H1 (cell line): ENCODE measurements around the gene FNIP2.

Experiments
- NRF1 ChIP-seq: IDR thresholded peaks from 2 replicates; pipeline ENCODE4 v1.6.1; 2011; ENCODE audit warnings: mild to moderate bottlenecking, low read depth, low read length, improper control_type of control experiment
- POLR2AphosphoS5 ChIP-seq: IDR thresholded peaks from 2 replicates; pipeline ENCODE4 v1.6.1; 2011; ENCODE audit warnings: low read depth, low read length
- SRF ChIP-seq: IDR thresholded peaks from 2 replicates; pipeline ENCODE4 v1.6.1; 2011; ENCODE audit warnings: mild to moderate bottlenecking, low read depth, low read length, moderate library complexity
- TEAD4 ChIP-seq: IDR thresholded peaks from 2 replicates; pipeline ENCODE4 v1.6.1; 2012; ENCODE audit warnings: low read depth, low read length, inconsistent platforms, mixed read lengths
- TF ChIP-seq, protein P1 (sequence below), 3 experiments: IDR thresholded peaks; 1 replicate in 2 of 3; 2 replicates in 1 of 3; pipeline versions ENCODE4 v1.5.1 to v1.6.1; 2011; ENCODE audit warnings: low read length in 3 of 3, mild to moderate bottlenecking in 3 of 3, inconsistent platforms in 2 of 3, low read depth in 1 of 3, moderate library complexity in 1 of 3; ENCODE audit not compliant: insufficient read depth in 1 of 3; ENCODE audit errors: control extremely low read depth in 1 of 3
- TF ChIP-seq, protein P2 (sequence below): IDR thresholded peaks from 2 replicates; pipeline ENCODE4 v1.6.1; 2012; ENCODE audit warnings: inconsistent platforms

DNA sequence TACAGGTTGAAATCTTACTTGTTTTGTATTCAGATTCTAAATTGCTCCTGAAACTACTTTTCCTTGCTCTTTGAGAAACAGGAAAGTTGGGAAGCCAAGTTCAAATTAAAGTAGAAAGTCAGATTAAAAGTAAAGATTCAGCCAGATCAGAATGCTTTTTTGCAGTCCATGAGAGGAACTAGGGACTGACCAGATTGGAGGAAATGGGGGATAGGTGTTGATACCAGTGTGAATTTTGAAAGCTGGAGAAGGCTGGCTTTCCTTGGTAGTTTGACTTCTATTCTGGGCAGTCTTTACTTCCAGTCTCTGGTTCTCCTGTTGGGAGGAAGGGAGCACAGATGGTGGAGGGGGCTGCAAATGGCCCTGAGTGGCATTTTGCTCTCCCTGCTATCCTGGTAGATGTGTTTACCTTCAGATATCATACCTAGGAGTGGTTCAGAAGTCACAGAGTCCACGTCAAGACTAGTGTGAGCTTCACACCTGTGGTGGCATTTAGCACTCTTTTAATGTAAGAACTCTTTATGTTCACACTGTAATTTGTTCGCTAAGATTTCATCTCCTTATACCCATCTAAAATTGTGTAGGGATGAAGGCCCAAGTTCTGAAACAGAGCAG is 68.8 kb downstream of the FNIP2 start:
- TF ChIP-seq TEAD4 (no peak), SRF (no peak), POLR2AphosphoS5 (no peak), NRF1 (no peak)
- TF ChIP-seq, protein P1, sequence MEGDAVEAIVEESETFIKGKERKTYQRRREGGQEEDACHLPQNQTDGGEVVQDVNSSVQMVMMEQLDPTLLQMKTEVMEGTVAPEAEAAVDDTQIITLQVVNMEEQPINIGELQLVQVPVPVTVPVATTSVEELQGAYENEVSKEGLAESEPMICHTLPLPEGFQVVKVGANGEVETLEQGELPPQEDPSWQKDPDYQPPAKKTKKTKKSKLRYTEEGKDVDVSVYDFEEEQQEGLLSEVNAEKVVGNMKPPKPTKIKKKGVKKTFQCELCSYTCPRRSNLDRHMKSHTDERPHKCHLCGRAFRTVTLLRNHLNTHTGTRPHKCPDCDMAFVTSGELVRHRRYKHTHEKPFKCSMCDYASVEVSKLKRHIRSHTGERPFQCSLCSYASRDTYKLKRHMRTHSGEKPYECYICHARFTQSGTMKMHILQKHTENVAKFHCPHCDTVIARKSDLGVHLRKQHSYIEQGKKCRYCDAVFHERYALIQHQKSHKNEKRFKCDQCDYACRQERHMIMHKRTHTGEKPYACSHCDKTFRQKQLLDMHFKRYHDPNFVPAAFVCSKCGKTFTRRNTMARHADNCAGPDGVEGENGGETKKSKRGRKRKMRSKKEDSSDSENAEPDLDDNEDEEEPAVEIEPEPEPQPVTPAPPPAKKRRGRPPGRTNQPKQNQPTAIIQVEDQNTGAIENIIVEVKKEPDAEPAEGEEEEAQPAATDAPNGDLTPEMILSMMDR (IDR thresholded peaks at IDR 0.05; ENCODE audit: control extremely low read depth in 1 of 3, insufficient read depth in 1 of 3, low read depth in 1 of 3, low read length in 3 of 3): no peak
- TF ChIP-seq, protein P2, sequence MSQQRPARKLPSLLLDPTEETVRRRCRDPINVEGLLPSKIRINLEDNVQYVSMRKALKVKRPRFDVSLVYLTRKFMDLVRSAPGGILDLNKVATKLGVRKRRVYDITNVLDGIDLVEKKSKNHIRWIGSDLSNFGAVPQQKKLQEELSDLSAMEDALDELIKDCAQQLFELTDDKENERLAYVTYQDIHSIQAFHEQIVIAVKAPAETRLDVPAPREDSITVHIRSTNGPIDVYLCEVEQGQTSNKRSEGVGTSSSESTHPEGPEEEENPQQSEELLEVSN: no peak
